ENCODE results near the gene VASH2.

DNA sequence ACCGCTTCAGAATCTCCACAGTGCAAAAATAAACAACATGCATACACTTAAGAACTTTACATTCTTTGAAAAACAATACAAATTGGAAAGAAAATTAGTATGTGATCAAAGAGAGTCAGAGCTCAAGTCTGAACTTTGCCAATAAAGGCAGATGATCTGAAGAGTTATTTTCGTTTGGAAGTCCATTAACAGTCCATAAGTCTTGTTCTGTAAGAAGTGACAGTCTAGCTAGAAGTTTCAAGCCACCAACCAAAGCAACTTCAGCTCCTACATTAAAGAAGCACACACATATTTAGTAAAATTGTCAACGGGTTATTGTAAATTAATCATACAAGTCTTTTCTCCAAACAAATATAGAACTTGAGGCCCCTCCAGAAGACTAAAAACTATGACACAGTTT, 44.6 kb downstream of the VASH2 start:
- TF ChIP-seq JUN (CRISPR knock-in tag; IDR thresholded peaks at IDR 0.05): no peak
- TF ChIP-seq, protein P1, sequence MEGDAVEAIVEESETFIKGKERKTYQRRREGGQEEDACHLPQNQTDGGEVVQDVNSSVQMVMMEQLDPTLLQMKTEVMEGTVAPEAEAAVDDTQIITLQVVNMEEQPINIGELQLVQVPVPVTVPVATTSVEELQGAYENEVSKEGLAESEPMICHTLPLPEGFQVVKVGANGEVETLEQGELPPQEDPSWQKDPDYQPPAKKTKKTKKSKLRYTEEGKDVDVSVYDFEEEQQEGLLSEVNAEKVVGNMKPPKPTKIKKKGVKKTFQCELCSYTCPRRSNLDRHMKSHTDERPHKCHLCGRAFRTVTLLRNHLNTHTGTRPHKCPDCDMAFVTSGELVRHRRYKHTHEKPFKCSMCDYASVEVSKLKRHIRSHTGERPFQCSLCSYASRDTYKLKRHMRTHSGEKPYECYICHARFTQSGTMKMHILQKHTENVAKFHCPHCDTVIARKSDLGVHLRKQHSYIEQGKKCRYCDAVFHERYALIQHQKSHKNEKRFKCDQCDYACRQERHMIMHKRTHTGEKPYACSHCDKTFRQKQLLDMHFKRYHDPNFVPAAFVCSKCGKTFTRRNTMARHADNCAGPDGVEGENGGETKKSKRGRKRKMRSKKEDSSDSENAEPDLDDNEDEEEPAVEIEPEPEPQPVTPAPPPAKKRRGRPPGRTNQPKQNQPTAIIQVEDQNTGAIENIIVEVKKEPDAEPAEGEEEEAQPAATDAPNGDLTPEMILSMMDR (IDR thresholded peaks at IDR 0.05): no peak
- no peak for TF ChIP-seq NR3C1 (CRISPR knock-in tag; conservative IDR thresholded peaks at IDR 0.05; ENCODE audit: low read depth)
- no peak for TF ChIP-seq ZNF138 (CRISPR knock-in tag; conservative IDR thresholded peaks at IDR 0.05)

Data from WTC11 (cell line).